Keratinocyte (primary cell): ENCODE measurements around the gene CACFD1. TPM values are rescaled to one million over a fixed set of nuclear protein-coding genes. Genes with fewer than 3 reads are reported as not detected.

Experiments used
- DNase-seq: peaks from one replicate; pipeline ENCODE4 v3.0.0-alpha.2; 2011; ENCODE audit warnings: low read depth, missing footprints, low spot score
- FAIRE-seq: peaks from 2 replicates; lab custom pipeline; 2011; peaks lifted over from hg19 to GRCh38; lab: Jason Lieb, UNC
- H2AFZ ChIP-seq: 2 replicates; pipeline ENCODE4 v1.6.0; 2012; ENCODE audit warnings: low read length, control low read depth, inconsistent platforms; ENCODE audit not compliant: control insufficient read depth
- H3K27ac ChIP-seq: 2 replicates; pipeline ENCODE4 v1.5.1; 2011; ENCODE audit warnings: low read length; ENCODE audit not compliant: control insufficient read depth, insufficient read depth
- H3K27me3 ChIP-seq: 3 replicates; pipeline ENCODE4 v1.6.0; 2011; ENCODE audit warnings: low read length; ENCODE audit not compliant: control insufficient read depth, insufficient read depth; ENCODE audit errors: extremely low read depth
- H3K36me3 ChIP-seq, 2 experiments: 2 replicates in 1 of 2; 3 replicates in 1 of 2; pipeline ENCODE4 v1.5.1; 2011; ENCODE audit warnings: low read length in 2 of 2, mild to moderate bottlenecking in 1 of 2; ENCODE audit not compliant: control insufficient read depth in 2 of 2, insufficient read depth in 2 of 2; ENCODE audit errors: extremely low read depth in 1 of 2
- H3K4me1 ChIP-seq: 3 replicates; pipeline ENCODE4 v1.5.1; 2011; ENCODE audit warnings: low read length; ENCODE audit not compliant: control insufficient read depth, insufficient read depth; ENCODE audit errors: extremely low read depth
- H3K4me2 ChIP-seq: 3 replicates; pipeline ENCODE4 v1.6.0; 2011; ENCODE audit warnings: low read depth, low read length; ENCODE audit not compliant: control insufficient read depth, insufficient read depth; ENCODE audit errors: extremely low read depth
- H3K4me3 ChIP-seq, 3 experiments: fragments of 200-600 bp in 1 of 3; sonication (generic) in 1 of 3; 2 replicates in 2 of 3; 3 replicates in 1 of 3; pipeline ENCODE4 v1.5.1; 2011 to 2016; ENCODE audit warnings: low read length in 3 of 3, mild to moderate bottlenecking in 3 of 3, control low read depth in 2 of 3, inconsistent platforms in 1 of 3, low read depth in 1 of 3, mixed read lengths in 1 of 3, mixed run types in 1 of 3, moderate library complexity in 1 of 3; ENCODE audit not compliant: control insufficient read depth in 2 of 3, insufficient read depth in 2 of 3; ENCODE audit errors: extremely low read depth in 1 of 3
- H3K79me2 ChIP-seq: 2 replicates; pipeline ENCODE4 v1.6.0; 2012; ENCODE audit warnings: low read length; ENCODE audit not compliant: control insufficient read depth, insufficient read depth
- H3K9ac ChIP-seq: 3 replicates; pipeline ENCODE4 v1.6.0; 2011; ENCODE audit warnings: low read length; ENCODE audit not compliant: control insufficient read depth, insufficient read depth; ENCODE audit errors: extremely low read depth
- H3K9me1 ChIP-seq: 3 replicates; pipeline ENCODE4 v1.6.0; 2011; ENCODE audit warnings: low read length; ENCODE audit not compliant: control insufficient read depth, insufficient read depth; ENCODE audit errors: extremely low read depth
- H3K9me3 ChIP-seq: 2 replicates; pipeline ENCODE4 v1.5.1; 2012; ENCODE audit warnings: low read depth, low read length; ENCODE audit not compliant: control insufficient read depth
- H4K20me1 ChIP-seq: 3 replicates; pipeline ENCODE4 v1.6.0; 2011; ENCODE audit warnings: low read length; ENCODE audit not compliant: control insufficient read depth, insufficient read depth; ENCODE audit errors: extremely low read depth
- CTCF ChIP-seq, 3 experiments: IDR thresholded peaks in 1 of 3; conservative IDR thresholded peaks in 1 of 3; optimal IDR thresholded peaks in 1 of 3; 2 replicates in 2 of 3; 3 replicates in 1 of 3; pipeline versions ENCODE3 to v1.5.1; 2011; ENCODE audit warnings: low read length in 3 of 3, mild to moderate bottlenecking in 3 of 3, moderate library complexity in 2 of 3, control low read depth in 1 of 3, inconsistent platforms in 1 of 3; ENCODE audit not compliant: insufficient read depth in 2 of 3; ENCODE audit errors: extremely low read depth in 1 of 3
- EZH2 ChIP-seq: IDR thresholded peaks from one replicate; pipeline ENCODE4 v1.6.1; 2012; ENCODE audit warnings: inconsistent platforms, mild to moderate bottlenecking, low read length, moderate library complexity
- dilution Hi-C: fragments of 300-500 bp; cut with MboI; formaldehyde crosslinking; loops from one replicate; pipeline ENCODE4 v1.7.0; 2020; ENCODE audit warnings: low sequenced_read_pairs; ENCODE audit not compliant: extremely low pct_ligation_motif_present
- polyA plus RNA-seq, 5 experiments: library from polyadenylated mRNA; depleted of rRNA in 3 of 5; stranded (reverse) in 3 of 5; stranded (forward) in 1 of 5; unstranded in 1 of 5; fragments of >200 nt; gene quantifications; 1 replicate in 1 of 5; 2 replicates in 3 of 5; 3 replicates in 1 of 5; pipeline versions ENCODE4 v1.2.1 to v1.2.3, GENCODE V29; 2011 to 2012; ENCODE audit warnings: missing spikeins in 2 of 5, low read depth in 1 of 5, low replicate concordance in 1 of 5

CACFD1 gene
- polyA plus RNA-seq, 1 donor (not counting 4 experiments of a cell fraction or from before 2014, with no cell fraction given): 3.4 TPM

- Histone ChIP-seq H3K4me2 (peak overlapping the region; percentile 52), H2AFZ (no peak overlapping the region), H4K20me1 (peaks cover 2% of the 10 kb centered on the region), H3K4me3 (no peak overlapping the region), H3K36me3 (no peaks in the 10 kb centered on the region), H3K27ac (no peak overlapping the region), H3K9me3 (no peaks in the 10 kb centered on the region), H3K9me1 (no peaks in the 10 kb centered on the region), H3K27me3 (peaks cover 27% of the 10 kb centered on the region), H3K4me1 (no peaks in the 10 kb centered on the region), H3K79me2 (no peaks in the 10 kb centered on the region), H3K9ac (no peak overlapping the region)
- dilution Hi-C loops: no loop called here
- no peak for TF ChIP-seq EZH2
- no peak for FAIRE-seq
- no peak for DNase-seq
Observed at GRCh38 chr9:133519693-133520092, 59.9 kb downstream of the CACFD1 start.

DNA sequence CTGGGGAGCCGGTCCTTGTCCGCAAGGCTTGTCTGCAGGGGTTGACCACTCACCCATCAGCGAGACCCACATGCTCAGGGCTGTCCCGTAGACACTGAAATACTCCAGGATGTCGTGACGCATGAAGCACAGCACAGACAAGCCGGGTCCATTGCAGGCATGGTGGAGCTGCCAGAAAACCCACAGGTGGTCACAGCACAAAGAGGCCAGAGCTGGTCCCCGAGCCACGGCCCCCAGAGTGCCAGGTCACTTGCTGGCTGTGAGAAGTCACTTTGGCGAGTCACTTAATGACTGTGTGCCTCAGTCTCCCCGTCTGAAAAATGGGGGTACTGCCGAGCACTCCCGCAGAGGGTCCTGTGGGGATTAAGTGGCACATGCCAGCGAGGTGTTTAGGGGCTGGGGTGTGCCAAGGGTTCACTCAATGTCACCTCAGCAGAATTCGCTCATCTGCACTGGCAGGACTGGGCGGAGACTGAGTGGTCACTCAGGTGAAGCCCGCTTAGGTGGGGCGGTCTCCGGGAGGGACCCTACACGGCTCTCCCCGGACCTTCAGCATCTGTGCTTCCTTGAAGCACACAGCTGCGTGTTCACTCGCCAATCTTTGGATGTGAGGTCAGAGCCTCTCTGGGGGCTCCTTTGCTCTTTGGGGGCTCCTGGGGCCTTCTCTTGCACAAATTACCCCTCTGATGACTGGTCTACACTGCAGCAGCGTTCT is 60.5 kb downstream of the CACFD1 start:
- no peaks in the 10 kb centered on the region for H3K9me3 ChIP-seq
- FAIRE-seq (no peak), DNase-seq (no peak)
- peak overlapping the region; percentile 52 for H3K4me2 ChIP-seq
- H3K79me2 ChIP-seq: no peaks in the 10 kb centered on the region
- no peaks in the 10 kb centered on the region for H3K4me1 ChIP-seq
- dilution Hi-C loops: no loop called here
- H2AFZ ChIP-seq: no peak overlapping the region
- H3K4me3 ChIP-seq: no peak overlapping the region
- H4K20me1 ChIP-seq: peaks cover 2% of the 10 kb centered on the region
- H3K27me3 ChIP-seq: peaks cover 27% of the 10 kb centered on the region
- no peak overlapping the region for H3K9ac ChIP-seq
- H3K36me3 ChIP-seq: no peaks in the 10 kb centered on the region
- H3K27ac ChIP-seq: no peak overlapping the region
- TF ChIP-seq CTCF (optimal IDR thresholded peaks at IDR 0.05 in 1 of 3, IDR thresholded peaks at IDR 0.05 in 1 of 3, conservative IDR thresholded peaks at IDR 0.05 in 1 of 3; ENCODE audit: extremely low read depth in 1 of 3, insufficient read depth in 2 of 3, low read length in 3 of 3) (no peak), EZH2 (no peak)
- no peaks in the 10 kb centered on the region for H3K9me1 ChIP-seq

Other genes with a start within 250 kb of the CACFD1 start
- not detected in 3 replicates for gene ABO, start 184.8 kb upstream of the CACFD1 start, polyA plus RNA-seq
- 11.8 to 13.0 TPM (median 12.4 TPM) in 3 replicates for gene SURF6, start 123.8 kb upstream of the CACFD1 start, polyA plus RNA-seq
- 15.3 to 25.6 TPM (median 15.9 TPM) in 3 replicates for gene MED22, start 111.8 kb upstream of the CACFD1 start, polyA plus RNA-seq
- 2,394 to 3,298 TPM (median 2,684 TPM) in 3 replicates for gene RPL7A, start 111.8 kb upstream of the CACFD1 start, polyA plus RNA-seq
- 31.1 to 34.0 TPM (median 32.9 TPM) in 3 replicates for gene SURF1, start 103.5 kb upstream of the CACFD1 start, polyA plus RNA-seq
- 21.2 to 29.0 TPM (median 28.2 TPM) in 3 replicates for gene SURF2, start 103.4 kb upstream of the CACFD1 start, polyA plus RNA-seq
- 120 to 232 TPM (median 153 TPM) in 3 replicates for gene SURF4, start 83.9 kb upstream of the CACFD1 start, polyA plus RNA-seq
- gene STKLD1, start 83.6 kb upstream of the CACFD1 start, polyA plus RNA-seq: 0.39 to 0.77 TPM in 2 of 3 replicates, not detected in the other
- gene REXO4, start 42.0 kb upstream of the CACFD1 start, polyA plus RNA-seq: 18.8 to 23.9 TPM (median 21.5 TPM) in 3 replicates
- 1.1 to 2.9 TPM (median 1.2 TPM) in 3 replicates for gene ADAMTS13, start 37.6 kb upstream of the CACFD1 start, polyA plus RNA-seq
- 15.9 to 30.4 TPM (median 28.3 TPM) in 3 replicates for gene SLC2A6, start 19.1 kb downstream of the CACFD1 start, polyA plus RNA-seq
- not detected in 3 replicates for gene MYMK, start 65.0 kb downstream of the CACFD1 start, polyA plus RNA-seq
- gene ADAMTSL2, start 74.7 kb downstream of the CACFD1 start, polyA plus RNA-seq: not detected in 3 replicates
- not detected in 3 replicates for gene FAM163B, start 149.4 kb downstream of the CACFD1 start, polyA plus RNA-seq
- gene DBH, start 176.4 kb downstream of the CACFD1 start, polyA plus RNA-seq: not detected in 3 replicates